HepG2 (cell line): Measurements from ENCODE around the gene GNG7. TPM values are rescaled to one million over a fixed set of nuclear protein-coding genes. Genes with fewer than 3 reads are reported as not detected.

Source experiments
- BCL6 ChIP-seq: IDR thresholded peaks from 2 replicates; pipeline ENCODE4 v1.6.1; 2016; ENCODE audit warnings: missing genetic modification reagents, missing compliant biosample characterization
- DNMT1 ChIP-seq: sonication (generic); formaldehyde crosslinking; IDR thresholded peaks from 2 replicates; pipeline ENCODE4 v1.5.1; 2020; ENCODE audit warnings: mild to moderate bottlenecking, missing genetic modification reagents
- HNRNPL ChIP-seq: fragments of 200-400 bp; formaldehyde crosslinking; IDR thresholded peaks from 2 replicates; pipeline ENCODE4 v1.6.1; 2017; ENCODE audit warnings: mild to moderate bottlenecking, low read depth, low read length
- MTERF4 ChIP-seq: sonication (generic); formaldehyde crosslinking; IDR thresholded peaks from 2 replicates; pipeline ENCODE4 v1.8.0; 2023; ENCODE audit warnings: mild to moderate bottlenecking, missing genetic modification reagents
- U2AF1 ChIP-seq: fragments of 200-400 bp; formaldehyde crosslinking; optimal IDR thresholded peaks from 2 replicates; pipeline ENCODE3; 2017; ENCODE audit warnings: mild to moderate bottlenecking, low read depth, low read length
- ZMAT5 ChIP-seq: sonication (generic); formaldehyde crosslinking; IDR thresholded peaks from 2 replicates; pipeline ENCODE4 v1.5.0; 2020; ENCODE audit warnings: mild to moderate bottlenecking, low read depth, missing genetic modification reagents, borderline replicate concordance
- ZNF646 ChIP-seq: sonication (generic); formaldehyde crosslinking; IDR thresholded peaks from 2 replicates; pipeline ENCODE4 v1.9.0; 2021; ENCODE audit warnings: mild to moderate bottlenecking, missing genetic modification reagents
- ZNF704 ChIP-seq: sonication (generic); formaldehyde crosslinking; IDR thresholded peaks from 2 replicates; pipeline ENCODE4 v1.8.1; 2023; ENCODE audit warnings: mild to moderate bottlenecking, inconsistent platforms, moderate library complexity, missing genetic modification reagents, borderline replicate concordance
- ZNF891 ChIP-seq: sonication (generic); formaldehyde crosslinking; IDR thresholded peaks from 2 replicates; pipeline ENCODE4 v1.5.0; 2020; ENCODE audit warnings: mild to moderate bottlenecking, missing genetic modification reagents
- ZSCAN20 ChIP-seq: sonication (generic); formaldehyde crosslinking; IDR thresholded peaks from 2 replicates; pipeline ENCODE4 v1.4.0; 2020; ENCODE audit warnings: missing genetic modification reagents, mild to moderate bottlenecking, borderline replicate concordance
- polyA plus RNA-seq, 8 experiments: library from polyadenylated mRNA; depleted of rRNA in 3 of 8; stranded (reverse) in 7 of 8; unstranded in 1 of 8; fragments of >200 nt; fragmentation: Illumina TruSeq in 4 of 8; extraction: Trizol in 4 of 8; gene quantifications; 2 replicates each; pipeline versions ENCODE4 v1.2.1 to v1.2.3, GENCODE V29; 2011 to 2016; ENCODE audit warnings: low read depth in 4 of 8, missing spikeins in 1 of 8, mixed read lengths in 1 of 8; ENCODE audit not compliant: insufficient read depth in 1 of 8
- total RNA-seq, 5 experiments: library from RNA; depleted of rRNA; stranded (reverse); fragments of >200 nt; fragmentation: Illumina TruSeq; extraction: Trizol; gene quantifications; 2 replicates each; pipeline ENCODE4 v1.2.3, GENCODE V29; 2016; ENCODE audit warnings: low read depth in 1 of 5
- TF ChIP-seq, protein P1 (sequence below): sonication (generic); formaldehyde crosslinking; IDR thresholded peaks from 2 replicates; pipeline ENCODE4 v1.5.1; 2020; ENCODE audit warnings: mild to moderate bottlenecking, missing genetic modification reagents

Gene GNG7
- total and polyA plus RNA-seq, 2 of the 13 experiments (the other 11 are each of a cell fraction or from before 2014, with no cell fraction given), result 1.4 to 3.3 TPM

DNA sequence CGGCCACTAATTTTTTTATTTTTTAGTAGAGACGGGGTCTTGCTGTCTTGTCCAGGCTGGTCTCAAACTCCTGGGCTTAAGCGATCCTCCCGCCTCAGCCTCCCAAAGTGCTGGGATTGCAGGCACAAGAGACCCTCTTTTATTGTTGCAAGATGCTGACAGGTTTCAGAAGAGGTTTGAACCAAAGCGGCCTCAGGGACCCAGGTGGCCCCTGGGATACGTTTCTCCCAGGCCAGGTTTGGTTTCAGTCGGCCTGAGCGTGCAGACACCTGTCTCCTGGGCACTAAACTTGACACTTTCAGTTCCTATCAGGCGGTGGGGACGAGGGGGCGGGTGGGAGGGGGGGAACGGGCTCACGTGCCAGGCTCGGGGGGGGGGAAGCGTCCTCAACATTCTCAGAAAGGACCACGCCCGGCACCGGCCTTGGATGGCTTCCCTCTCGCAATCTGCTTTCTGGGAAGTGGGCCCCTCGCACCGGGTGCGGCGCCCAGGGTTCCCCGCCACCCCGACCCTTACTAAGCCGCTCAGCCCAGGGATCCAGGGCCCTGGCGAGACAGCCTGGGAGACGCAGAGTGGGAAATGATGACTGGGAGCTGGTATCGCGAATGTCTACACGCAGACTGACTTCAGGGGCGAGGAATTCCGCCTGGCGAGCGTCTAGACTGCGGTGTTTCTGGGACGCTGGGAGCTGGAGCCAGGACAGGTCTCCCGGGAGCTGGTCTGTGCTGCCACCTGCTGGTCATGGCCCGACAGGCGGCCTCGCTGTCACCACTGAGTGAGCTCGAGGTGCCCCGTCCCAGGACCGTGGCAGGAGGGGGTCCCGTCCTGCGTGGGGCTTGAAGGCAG lies 91.6 kb downstream of the GNG7 start (continued):
- TF ChIP-seq HNRNPL (0 out of 2 replicates have a peak, but pooled peaks have one; percentile 31), BCL6 (CRISPR knock-in tag) (peak; percentile 68), ZNF704 (CRISPR knock-in tag) (no peak), ZNF891 (CRISPR knock-in tag) (peak; percentile 78), DNMT1 (0 out of 2 replicates have a peak, but pooled peaks have one; percentile 69), U2AF1 (no peak), MTERF4 (CRISPR knock-in tag) (no peak), ZNF646 (no peak), ZMAT5 (CRISPR knock-in tag) (no peak), ZSCAN20 (0 out of 2 replicates have a peak, but pooled peaks have one; percentile 45)
- TF ChIP-seq, protein P1, sequence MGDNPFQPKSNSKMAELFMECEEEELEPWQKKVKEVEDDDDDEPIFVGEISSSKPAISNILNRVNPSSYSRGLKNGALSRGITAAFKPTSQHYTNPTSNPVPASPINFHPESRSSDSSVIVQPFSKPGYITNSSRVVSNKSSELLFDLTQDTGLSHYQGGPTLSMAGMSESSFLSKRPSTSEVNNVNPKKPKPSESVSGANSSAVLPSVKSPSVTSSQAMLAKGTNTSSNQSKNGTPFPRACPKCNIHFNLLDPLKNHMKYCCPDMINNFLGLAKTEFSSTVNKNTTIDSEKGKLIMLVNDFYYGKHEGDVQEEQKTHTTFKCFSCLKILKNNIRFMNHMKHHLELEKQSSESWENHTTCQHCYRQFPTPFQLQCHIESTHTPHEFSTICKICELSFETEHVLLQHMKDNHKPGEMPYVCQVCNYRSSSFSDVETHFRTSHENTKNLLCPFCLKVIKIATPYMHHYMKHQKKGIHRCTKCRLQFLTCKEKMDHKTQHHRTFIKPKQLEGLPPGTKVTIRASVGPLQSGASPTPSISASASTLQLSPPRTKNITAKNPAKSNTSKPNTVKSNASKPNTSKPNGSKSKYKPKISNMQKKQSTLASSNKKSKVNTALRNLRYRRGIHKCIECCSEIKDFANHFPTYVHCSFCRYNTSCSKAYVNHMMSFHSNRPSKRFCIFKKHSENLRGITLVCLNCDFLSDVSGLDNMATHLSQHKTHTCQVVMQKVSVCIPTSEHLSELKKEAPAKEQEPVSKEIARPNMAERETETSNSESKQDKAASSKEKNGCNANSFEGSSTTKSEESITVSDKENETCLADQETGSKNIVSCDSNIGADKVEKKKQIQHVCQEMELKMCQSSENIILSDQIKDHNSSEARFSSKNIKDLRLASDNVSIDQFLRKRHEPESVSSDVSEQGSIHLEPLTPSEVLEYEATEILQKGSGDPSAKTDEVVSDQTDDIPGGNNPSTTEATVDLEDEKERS (CRISPR knock-in tag), result no peak; the same call in 1 of the 2 replicates
